GM10847 (cell line): ENCODE results near the gene CD247.

Source experiments
- POLR2A ChIP-seq: IDR thresholded peaks from 2 replicates; pipeline ENCODE4 v1.6.1; 2011; ENCODE audit not compliant: insufficient read length; ENCODE audit errors: extremely low read depth

Gene CD247

GRCh38 chr1:167486090-167486824 lies 32.1 kb downstream of the CD247 start:
- no peak for TF ChIP-seq POLR2A

GRCh38 chr1:167484726-167485502 lies 33.4 kb downstream of the CD247 start:
- TF ChIP-seq POLR2A = no peak

- TF ChIP-seq POLR2A = no peak
Measured at GRCh38 chr1:167483790-167484189, 34.5 kb downstream of the CD247 start.

- TF ChIP-seq POLR2A = no peak
Measured at GRCh38 chr1:167482184-167482583, 36.1 kb downstream of the CD247 start.

- TF ChIP-seq POLR2A = no peak
Measured at GRCh38 chr1:167479331-167479979, 38.9 kb downstream of the CD247 start.

- no peak for TF ChIP-seq POLR2A
Measured at GRCh38 chr1:167477986-167478385, 40.3 kb downstream of the CD247 start.

GRCh38 chr1:167476061-167476460 lies 42.3 kb downstream of the CD247 start:
- TF ChIP-seq POLR2A = no peak

- no peak for TF ChIP-seq POLR2A
Measured at GRCh38 chr1:167474191-167474641, 44.1 kb downstream of the CD247 start.

GRCh38 chr1:167473761-167474160 lies 44.6 kb downstream of the CD247 start:
- no peak for TF ChIP-seq POLR2A

GRCh38 chr1:167472752-167473521 lies 45.4 kb downstream of the CD247 start:
- no peak for TF ChIP-seq POLR2A

GRCh38 chr1:167471568-167471967 lies 46.8 kb downstream of the CD247 start:
- TF ChIP-seq POLR2A = no peak

- no peak for TF ChIP-seq POLR2A
Measured at GRCh38 chr1:167469280-167469965, 48.9 kb downstream of the CD247 start.

GRCh38 chr1:167467752-167468151 lies 50.6 kb downstream of the CD247 start:
- no peak for TF ChIP-seq POLR2A

- TF ChIP-seq POLR2A = no peak
Measured at GRCh38 chr1:167467126-167467710, 51.1 kb downstream of the CD247 start.
